Measurements from ENCODE around the gene PRDX6.

DNA sequence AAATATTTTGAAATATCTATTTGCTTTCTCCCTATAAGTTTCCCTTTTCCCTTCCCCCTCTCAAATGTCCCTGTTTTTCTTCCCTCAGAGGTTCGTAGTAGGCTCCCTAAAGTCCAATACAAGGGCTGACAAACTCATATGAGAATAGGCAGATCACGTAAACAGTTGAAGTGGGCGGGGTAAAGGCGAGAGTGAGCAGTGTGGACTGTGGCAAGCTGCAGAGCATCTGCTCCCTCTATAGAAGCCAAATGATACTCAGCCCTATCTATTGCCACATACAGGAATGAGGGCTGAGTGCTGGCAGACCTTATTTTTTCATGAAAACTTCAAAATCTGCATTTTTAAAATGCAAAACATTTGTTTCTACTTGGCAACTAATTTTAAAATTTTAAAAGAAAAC is 26.3 kb downstream of the PRDX6 start:
- TF ChIP-seq, protein P1, sequence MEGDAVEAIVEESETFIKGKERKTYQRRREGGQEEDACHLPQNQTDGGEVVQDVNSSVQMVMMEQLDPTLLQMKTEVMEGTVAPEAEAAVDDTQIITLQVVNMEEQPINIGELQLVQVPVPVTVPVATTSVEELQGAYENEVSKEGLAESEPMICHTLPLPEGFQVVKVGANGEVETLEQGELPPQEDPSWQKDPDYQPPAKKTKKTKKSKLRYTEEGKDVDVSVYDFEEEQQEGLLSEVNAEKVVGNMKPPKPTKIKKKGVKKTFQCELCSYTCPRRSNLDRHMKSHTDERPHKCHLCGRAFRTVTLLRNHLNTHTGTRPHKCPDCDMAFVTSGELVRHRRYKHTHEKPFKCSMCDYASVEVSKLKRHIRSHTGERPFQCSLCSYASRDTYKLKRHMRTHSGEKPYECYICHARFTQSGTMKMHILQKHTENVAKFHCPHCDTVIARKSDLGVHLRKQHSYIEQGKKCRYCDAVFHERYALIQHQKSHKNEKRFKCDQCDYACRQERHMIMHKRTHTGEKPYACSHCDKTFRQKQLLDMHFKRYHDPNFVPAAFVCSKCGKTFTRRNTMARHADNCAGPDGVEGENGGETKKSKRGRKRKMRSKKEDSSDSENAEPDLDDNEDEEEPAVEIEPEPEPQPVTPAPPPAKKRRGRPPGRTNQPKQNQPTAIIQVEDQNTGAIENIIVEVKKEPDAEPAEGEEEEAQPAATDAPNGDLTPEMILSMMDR (conservative IDR thresholded peaks at IDR 0.05; ENCODE audit: low read length), result no peak
- no peak for TF ChIP-seq EZH2phosphoT487 (IDR thresholded peaks at IDR 0.05; ENCODE audit: borderline replicate concordance)

Data from Loucy (cell line).